Endodermal cell (in vitro differentiated cells): ENCODE results near the gene EPHB1. TPM values are rescaled to one million over a fixed set of nuclear protein-coding genes. Genes with fewer than 3 reads are reported as not detected.
A peak's percentile ranks its signal among the peaks of the same experiment; 100 is the strongest.
"Not testable (repeated sequence)": the region's sequence is repeated elsewhere in the genome, so short reads cannot be mapped to it uniquely, and the experiment has no call there.

Source experiments
- DNase-seq: peaks from one replicate; pipeline ENCODE4 v3.0.0-alpha.2; 2017
- H3K27ac ChIP-seq: 2 replicates; pipeline ENCODE4 v1.5.1; 2013; ENCODE audit warnings: mild to moderate bottlenecking, low read depth, low read length, moderate library complexity
- H3K27me3 ChIP-seq: 2 replicates; pipeline ENCODE4 v1.6.1; 2013; ENCODE audit warnings: mild to moderate bottlenecking, low read length, moderate library complexity; ENCODE audit not compliant: insufficient read depth, control insufficient read depth, poor library complexity, severe bottlenecking
- H3K36me3 ChIP-seq: 2 replicates; pipeline ENCODE4 v1.7.0; 2013; ENCODE audit warnings: mild to moderate bottlenecking, low read length, moderate library complexity; ENCODE audit not compliant: control insufficient read depth, insufficient read depth
- H3K4me1 ChIP-seq: one replicate; pipeline ENCODE4 v1.7.0; 2013; ENCODE audit warnings: low read length; ENCODE audit not compliant: control insufficient read depth, insufficient read depth
- H3K4me3 ChIP-seq: 2 replicates; pipeline ENCODE4 v1.5.1; 2013; ENCODE audit warnings: mild to moderate bottlenecking, low read length, moderate library complexity
- H3K9ac ChIP-seq: 2 replicates; pipeline ENCODE4 v1.6.1; 2013; ENCODE audit warnings: mild to moderate bottlenecking, low read length, moderate library complexity; ENCODE audit not compliant: poor library complexity, severe bottlenecking; ENCODE audit errors: extremely low read depth
- H3K9me3 ChIP-seq: 2 replicates; pipeline ENCODE4 v1.6.1; 2013; ENCODE audit warnings: mild to moderate bottlenecking, low read length, moderate library complexity; ENCODE audit not compliant: control insufficient read depth
- H3K27ac Mint-ChIP-seq: 2 replicates; pipeline ENCODE4 v1.8.0; 2020; ENCODE audit warnings: mixed read lengths
- H3K27me3 Mint-ChIP-seq: 2 replicates; pipeline ENCODE4 v1.8.0; 2021; ENCODE audit warnings: mild to moderate bottlenecking, mixed read lengths; ENCODE audit not compliant: insufficient read depth
- H3K36me3 Mint-ChIP-seq: 2 replicates; pipeline ENCODE4 v1.8.0; 2020; ENCODE audit warnings: low read depth, mixed read lengths
- H3K4me1 Mint-ChIP-seq: 2 replicates; pipeline ENCODE4 v1.8.0; 2020; ENCODE audit warnings: mixed read lengths
- H3K4me3 Mint-ChIP-seq: 2 replicates; pipeline ENCODE4 v1.8.0; 2020; ENCODE audit warnings: mild to moderate bottlenecking, moderate library complexity, mixed read lengths
- H3K9me3 Mint-ChIP-seq: 2 replicates; pipeline ENCODE4 v1.8.0; 2020; ENCODE audit warnings: mild to moderate bottlenecking, mixed read lengths
- CTCF ChIP-seq: fragments of 200-600 bp; sonication (generic); conservative IDR thresholded peaks from 2 replicates; pipeline ENCODE4 v1.5.0; 2021; ENCODE audit warnings: antibody characterized with exemption, mild to moderate bottlenecking
- WGBS, 2 experiments: methylation state at CpG; one replicate each; pipeline versions ENCODE4 v1.1.5 to v1.1.7; 2013; ENCODE audit warnings: missing lambda C conversion rate in 2 of 2, mixed read lengths in 1 of 2; ENCODE audit not compliant: insufficient coverage in 1 of 2, insufficient read length in 1 of 2; 5-methylcytosine and 5-hydroxymethylcytosine counted together
- total RNA-seq, 2 donors: library from RNA; stranded (reverse); fragmentation: NEBNext Ultra II Directional in 1 of 2; extraction: Animal tissue kit (Norgen Biotek cat#: 25700) in 1 of 2; gene quantifications; 2 replicates in 1 of 2; 3 replicates in 1 of 2; pipeline ENCODE4 v1.2.1, GENCODE V29; 2021

Gene EPHB1
- total RNA-seq, 2 donors from 2014 or later: 2.9 to 3.6 TPM

DNA sequence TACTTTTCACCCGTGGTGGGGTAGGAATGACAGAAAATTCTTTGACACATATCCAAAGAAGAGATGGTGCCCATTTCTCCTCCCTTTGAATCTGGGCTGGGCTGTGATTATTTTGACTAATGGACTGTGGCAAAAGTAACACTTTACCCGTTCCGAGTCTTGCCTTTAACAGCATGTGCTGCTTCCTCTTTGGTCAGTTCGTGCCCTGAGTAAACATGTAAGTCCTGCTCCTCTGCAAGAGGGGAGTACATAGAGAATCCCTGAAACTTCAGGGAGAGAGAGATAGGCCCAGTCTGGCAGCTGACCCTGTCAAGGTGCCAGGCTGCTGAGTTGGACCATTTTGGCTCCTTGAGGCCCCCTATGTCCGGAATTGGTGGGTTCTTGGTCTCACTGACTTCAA lies 243.1 kb downstream of the EPHB1 start:
- Mint-ChIP-seq H3K4me1 (peaks cover 37% of the 10 kb centered on the region), H3K27ac (no peak overlapping the region), H3K27me3 (peaks cover 32% of the 10 kb centered on the region), H3K4me3 (no peak overlapping the region), H3K36me3 (no peaks in the 10 kb centered on the region), H3K9me3 (peaks cover 9% of the 10 kb centered on the region)
- peaks cover 8% of the 10 kb centered on the region for H3K4me1 ChIP-seq
- H3K4me3 ChIP-seq: no peak overlapping the region
- H3K27me3 ChIP-seq: peaks cover 8% of the 10 kb centered on the region
- DNase-seq: peak; percentile 3
- 93 to 96% methylated on average over 4 to 5 of the region's 5 CpGs for WGBS, 2 experiments
- no peak for TF ChIP-seq CTCF
- H3K27ac ChIP-seq: no peak overlapping the region
- no peaks in the 10 kb centered on the region for H3K9me3 ChIP-seq
- H3K9ac ChIP-seq: no peak overlapping the region
- H3K36me3 ChIP-seq: no peaks in the 10 kb centered on the region

DNA sequence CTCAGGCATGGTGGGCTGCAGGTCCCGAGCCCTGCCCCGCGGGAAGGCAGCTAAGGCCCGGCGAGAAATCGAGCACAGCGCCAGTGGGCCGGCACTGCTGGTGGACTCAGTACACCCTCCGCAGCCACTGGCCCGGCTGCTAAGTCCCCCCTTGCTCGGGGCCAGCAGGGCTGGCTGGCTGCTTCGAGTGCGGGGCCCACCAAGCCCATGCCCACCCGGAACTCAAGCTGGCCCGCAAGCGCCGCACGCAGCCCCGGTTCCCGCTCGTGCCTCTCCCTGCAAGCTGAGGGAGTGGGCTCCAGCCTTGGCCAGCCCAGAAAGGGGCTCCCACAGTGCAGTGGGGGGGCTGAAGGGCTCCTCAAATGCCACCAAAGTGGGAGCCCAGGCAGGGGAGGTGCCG lies 244.5 kb downstream of the EPHB1 start:
- not testable (repeated sequence) for H3K9ac ChIP-seq, H3K4me3 Mint-ChIP-seq, H3K9me3 ChIP-seq, H3K4me3 ChIP-seq, H3K9me3 Mint-ChIP-seq, H3K36me3 ChIP-seq, H3K27ac Mint-ChIP-seq, H3K27me3 ChIP-seq, H3K36me3 Mint-ChIP-seq, H3K4me1 ChIP-seq, H3K27ac ChIP-seq
- Mint-ChIP-seq H3K27me3 (peaks cover 24% of the 10 kb centered on the region), H3K4me1 (peaks cover 37% of the 10 kb centered on the region)
- WGBS, 2 experiments: 96 to 97% methylated on average over 6 to 19 of the region's 22 CpGs
- peak; percentile 18 for DNase-seq

GRCh38 chr3:135040321-135041240 lies 245.5 kb downstream of the EPHB1 start:
- 86 to 94% methylated on average over 3 to 7 of the region's 8 CpGs for WGBS, 2 experiments
- Histone ChIP-seq H3K36me3 (no peaks in the 10 kb centered on the region), H3K4me1 (peaks cover 8% of the 10 kb centered on the region), H3K4me3 (no peak overlapping the region), H3K27me3 (peaks cover 4% of the 10 kb centered on the region), H3K9ac (no peak overlapping the region), H3K27ac (peak overlapping the region; percentile 30), H3K9me3 (no peaks in the 10 kb centered on the region)
- peaks cover 37% of the 10 kb centered on the region for H3K4me1 Mint-ChIP-seq
- no peak overlapping the region for H3K27ac Mint-ChIP-seq
- no peak overlapping the region for H3K4me3 Mint-ChIP-seq
- TF ChIP-seq CTCF: no peak
- H3K9me3 Mint-ChIP-seq: peaks cover 9% of the 10 kb centered on the region
- peak; percentile 38 for DNase-seq
- no peaks in the 10 kb centered on the region for H3K36me3 Mint-ChIP-seq
- peaks cover 18% of the 10 kb centered on the region for H3K27me3 Mint-ChIP-seq
